H54 (cell line): ENCODE results near the gene TNFAIP2.
A peak's percentile ranks its signal among the peaks of the same experiment; 100 is the strongest.

Experiments used
- DNase-seq: peaks from one replicate; pipeline ENCODE4 v3.0.0; 2011; ENCODE audit warnings: low spot score, mixed read lengths; ENCODE audit not compliant: insufficient read length
- FAIRE-seq: peaks from 3 replicates; lab custom pipeline; 2011; peaks lifted over from hg19 to GRCh38; lab: Jason Lieb, UNC
- POLR2A ChIP-seq: IDR thresholded peaks from 2 replicates; pipeline ENCODE4 v1.6.1; 2011; ENCODE audit warnings: low read depth, mild to moderate bottlenecking, low read length

Gene TNFAIP2

DNA sequence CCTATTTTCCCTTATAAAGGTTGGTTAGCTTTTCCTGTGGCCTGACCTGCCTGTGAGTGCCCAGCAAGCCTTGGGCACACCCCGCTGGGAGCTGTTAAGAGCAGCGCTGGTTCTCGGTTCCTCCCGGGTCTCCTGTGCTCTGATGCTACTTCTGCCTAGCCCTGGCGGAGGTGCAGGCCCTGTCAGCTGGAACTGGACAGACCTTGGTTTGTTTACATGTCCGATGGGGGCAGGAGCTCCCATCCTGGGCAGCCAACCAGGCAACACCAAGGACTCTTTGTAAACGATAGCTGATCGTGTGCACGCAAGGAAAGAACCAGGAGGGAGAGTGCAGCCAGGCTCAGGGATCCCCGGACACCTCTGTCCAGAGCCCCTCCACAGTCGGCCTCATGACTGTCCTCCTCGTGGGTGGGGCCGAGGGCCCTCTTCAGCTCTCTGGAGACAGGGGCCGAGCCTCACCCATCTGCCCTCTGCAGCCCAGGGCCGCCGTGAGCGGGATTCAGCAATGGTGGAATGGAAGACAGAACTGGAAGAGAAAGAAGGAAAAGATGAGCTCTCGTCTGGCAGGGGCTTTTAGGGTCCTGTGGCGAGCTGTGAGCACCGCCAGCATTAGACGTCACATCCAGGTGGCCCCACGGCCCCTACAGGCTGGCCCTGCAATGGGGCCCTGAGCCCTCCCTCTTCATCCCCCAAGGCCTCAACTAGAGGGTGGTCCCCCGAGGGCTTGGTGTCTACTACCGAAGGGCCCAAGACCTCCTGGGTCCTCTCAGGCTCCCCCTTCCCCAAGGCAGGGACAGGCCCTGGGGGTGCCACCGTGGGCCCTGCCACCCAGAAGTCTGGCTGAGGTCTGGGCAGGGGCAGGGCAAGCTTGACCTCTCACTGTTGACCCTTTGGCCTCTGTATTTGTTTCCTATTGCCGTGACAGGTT is 12.3 kb downstream of the TNFAIP2 start:
- no peak for DNase-seq

DNA sequence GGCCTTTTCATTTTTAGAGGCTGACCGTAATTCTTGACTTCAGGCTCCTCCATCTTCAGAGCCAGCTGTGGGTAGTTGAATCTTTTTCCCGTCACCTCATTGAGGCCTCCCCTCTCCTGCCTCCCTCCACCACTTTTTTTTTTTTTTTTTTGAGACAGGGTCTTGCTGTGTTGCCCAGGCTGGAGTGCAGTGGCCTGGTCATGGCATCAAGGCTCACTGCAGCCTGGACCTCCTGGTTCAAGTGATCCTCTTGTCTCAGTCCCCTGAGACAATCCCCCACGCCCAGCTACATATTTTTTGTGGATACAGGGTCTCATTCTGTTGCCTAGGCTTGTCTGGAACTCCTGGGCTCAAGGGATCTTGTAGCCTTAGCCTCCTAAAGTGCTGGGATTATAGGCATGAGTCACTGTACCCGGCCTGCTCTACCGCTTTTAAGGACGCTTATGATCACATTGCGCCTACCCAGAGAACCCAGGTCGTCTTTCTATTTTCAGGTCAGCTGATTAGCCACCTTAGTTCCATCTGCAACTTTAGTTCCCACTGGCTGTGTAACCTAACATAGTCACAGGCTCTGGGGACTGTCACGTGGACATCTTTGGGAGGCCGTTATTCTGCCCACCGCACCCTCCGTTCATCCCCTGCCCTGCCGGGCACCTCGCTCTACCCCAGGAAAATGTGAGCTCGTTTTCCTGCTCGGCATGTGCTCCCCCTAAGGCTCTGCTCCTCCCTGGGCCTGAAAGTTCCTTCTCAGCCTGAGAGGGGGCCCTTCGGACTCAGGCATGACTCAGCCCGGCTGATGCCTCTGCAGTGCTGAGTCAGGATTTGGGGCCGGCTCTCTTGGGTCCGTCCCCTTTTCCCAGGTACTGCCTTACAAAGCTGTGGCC is 13.4 kb downstream of the TNFAIP2 start:
- DNase-seq (peak; percentile 98), FAIRE-seq (peak; percentile 87)
- no peak for TF ChIP-seq POLR2A

More for the DNA sequence above, 12.3 kb downstream of the TNFAIP2 start:
- no peak for FAIRE-seq
- no peak for TF ChIP-seq POLR2A

DNA sequence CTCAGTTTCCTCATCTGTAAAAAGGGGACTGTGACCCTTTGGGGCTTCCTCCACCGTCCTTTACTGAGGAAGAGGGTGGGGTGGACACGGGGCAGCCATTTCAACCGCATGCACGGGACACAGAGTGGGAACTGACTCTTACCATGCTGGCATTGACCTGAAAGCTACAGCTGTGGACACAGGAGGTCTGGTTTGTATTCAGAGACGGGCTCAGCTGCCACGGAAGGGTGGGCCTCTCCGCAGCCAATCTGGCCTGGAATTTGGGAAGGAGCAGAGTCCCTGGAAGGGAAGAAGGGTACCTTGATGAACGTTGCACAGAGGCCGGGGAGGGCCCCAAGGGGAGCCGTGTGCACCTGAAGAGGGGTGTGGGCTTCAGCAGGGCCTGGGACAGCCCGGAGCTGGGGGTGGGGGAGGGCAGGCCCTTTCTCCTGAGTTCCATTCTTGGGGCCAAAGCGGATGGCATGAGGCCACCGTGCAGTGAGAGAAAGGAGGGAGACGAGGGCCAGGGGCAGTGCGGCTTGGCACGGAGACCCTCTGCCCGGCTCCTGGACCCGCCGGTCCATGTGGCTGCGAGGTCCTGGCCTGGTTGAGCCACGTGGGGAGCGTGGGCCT is 14.5 kb downstream of the TNFAIP2 start:
- no peak for FAIRE-seq
- no peak for TF ChIP-seq POLR2A
- DNase-seq: no peak

GRCh38 chr14:103138301-103139131 is 15.3 kb downstream of the TNFAIP2 start:
- TF ChIP-seq POLR2A: no peak

DNA sequence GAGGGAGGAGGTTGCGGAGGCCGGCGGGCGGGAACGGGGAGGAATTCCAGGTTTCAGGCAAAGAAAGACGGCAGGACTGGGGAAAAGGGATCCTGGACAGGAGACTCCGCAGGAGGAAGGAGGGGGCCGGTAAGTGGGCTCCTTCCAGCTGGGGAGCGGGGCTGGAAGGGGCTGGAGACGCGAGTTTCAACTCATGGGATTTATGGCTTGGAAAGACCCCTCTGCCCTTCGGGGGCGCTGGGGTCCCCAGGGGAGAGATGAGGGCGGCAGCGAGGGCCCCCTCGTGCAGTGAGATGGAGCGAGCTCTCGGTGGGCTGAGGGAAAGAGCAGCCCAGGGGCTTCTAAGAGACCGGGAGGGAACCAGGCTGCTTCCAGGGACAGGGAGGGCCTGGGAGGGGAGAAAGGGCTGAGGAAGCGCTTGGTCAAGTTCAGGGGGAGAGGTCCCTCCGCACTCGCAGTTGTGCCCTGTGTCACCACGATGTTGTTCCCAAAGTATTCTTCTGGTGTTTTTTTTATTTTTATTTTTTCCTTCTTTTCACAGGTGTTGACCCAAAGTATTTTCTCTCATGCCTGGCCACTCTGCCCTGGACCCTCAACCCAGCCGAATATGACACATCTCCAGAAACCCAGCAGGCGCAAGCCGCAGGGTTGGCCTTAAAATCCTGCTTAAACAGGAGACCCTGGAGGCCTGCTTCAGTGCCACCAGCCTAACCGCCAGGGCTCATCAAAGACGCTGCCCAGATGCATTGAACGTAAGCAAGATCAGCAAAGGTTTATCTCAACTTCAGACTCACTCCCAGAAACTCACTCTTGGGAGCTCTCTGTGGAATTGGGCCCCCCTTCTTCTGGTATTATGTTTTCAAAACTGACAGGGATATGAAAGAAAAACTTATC is 16.1 kb downstream of the TNFAIP2 start:
- no peak for TF ChIP-seq POLR2A
- FAIRE-seq (no peak), DNase-seq (no peak)

More at GRCh38 chr14:103138301-103139131, 15.3 kb downstream of the TNFAIP2 start:
- DNase-seq: no peak
- no peak for FAIRE-seq

DNA sequence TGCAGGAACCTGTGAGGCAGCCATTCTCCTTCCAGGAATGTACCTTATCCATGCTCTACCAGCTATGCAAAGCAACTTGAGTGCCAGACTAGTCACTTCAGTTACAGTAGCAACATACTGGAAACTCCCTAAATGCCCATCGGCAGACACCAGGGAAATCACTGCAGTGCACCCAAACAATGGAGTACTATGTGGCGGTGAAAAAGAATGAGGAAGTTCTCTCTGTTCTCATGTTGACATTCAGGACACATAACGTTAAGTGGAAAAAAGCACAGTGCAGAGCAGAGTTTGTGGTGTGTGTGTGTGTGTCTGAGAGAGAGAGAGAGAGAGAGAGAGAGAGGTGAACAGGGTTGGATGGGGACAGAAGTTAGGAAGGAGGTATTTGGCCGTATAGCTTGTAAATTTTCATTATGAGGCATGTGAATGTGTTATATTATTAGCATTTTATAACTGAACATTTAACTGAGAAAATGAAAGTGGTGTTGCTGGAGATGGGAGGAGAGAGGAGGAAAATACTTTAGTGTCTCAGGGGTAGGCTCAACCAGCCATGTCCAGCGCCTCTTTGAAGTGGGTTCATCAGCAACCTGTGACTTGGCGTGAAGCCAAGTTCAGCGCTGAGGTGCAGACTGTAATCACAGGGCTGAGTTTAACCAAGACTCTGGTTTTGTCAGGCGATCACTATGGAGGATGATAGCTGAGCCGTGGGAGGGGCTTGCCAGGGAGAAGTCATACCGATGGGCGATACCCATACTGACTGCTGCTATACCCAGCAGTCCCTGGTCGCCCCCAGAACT is 17.3 kb downstream of the TNFAIP2 start:
- no peak for TF ChIP-seq POLR2A
- FAIRE-seq: no peak
- DNase-seq: no peak

DNA sequence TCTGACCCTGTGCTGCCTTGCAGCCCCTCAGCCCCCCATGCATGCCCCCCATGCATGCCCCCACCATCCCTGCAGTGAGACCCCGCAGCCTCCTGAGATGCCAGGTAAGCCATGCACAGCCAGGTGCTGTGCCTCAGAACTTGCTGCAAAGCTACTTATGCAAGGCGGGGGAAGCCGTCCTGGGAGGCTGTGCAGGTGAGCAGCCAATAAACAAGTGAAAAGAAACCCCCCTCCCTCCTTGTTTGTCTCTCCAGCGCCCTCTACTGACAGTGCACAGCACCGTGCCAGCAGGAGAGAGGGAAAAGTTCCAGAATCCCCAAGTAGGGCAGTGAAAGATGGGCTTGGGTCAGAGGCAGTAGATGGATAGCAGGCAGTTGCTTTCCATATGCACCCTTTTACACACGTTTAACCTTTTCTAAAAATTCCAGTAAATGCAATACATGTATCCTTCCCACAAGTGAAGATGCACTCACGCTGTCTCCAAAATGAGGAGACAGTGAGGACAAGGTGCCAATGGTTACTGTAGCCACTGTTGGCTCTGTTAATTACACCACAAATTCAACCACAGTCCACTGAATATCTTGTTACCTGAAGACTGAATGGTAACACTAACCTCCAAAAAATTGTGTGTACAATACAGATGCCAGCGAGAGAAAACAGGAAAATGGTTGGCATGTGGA is 18.0 kb downstream of the TNFAIP2 start:
- no peak for TF ChIP-seq POLR2A
- DNase-seq: peak; percentile 81
- peak; percentile 15 for FAIRE-seq

- DNase-seq: no peak
- no peak for FAIRE-seq
- no peak for TF ChIP-seq POLR2A
Observed at GRCh38 chr14:103142026-103142425, 18.8 kb downstream of the TNFAIP2 start.

DNA sequence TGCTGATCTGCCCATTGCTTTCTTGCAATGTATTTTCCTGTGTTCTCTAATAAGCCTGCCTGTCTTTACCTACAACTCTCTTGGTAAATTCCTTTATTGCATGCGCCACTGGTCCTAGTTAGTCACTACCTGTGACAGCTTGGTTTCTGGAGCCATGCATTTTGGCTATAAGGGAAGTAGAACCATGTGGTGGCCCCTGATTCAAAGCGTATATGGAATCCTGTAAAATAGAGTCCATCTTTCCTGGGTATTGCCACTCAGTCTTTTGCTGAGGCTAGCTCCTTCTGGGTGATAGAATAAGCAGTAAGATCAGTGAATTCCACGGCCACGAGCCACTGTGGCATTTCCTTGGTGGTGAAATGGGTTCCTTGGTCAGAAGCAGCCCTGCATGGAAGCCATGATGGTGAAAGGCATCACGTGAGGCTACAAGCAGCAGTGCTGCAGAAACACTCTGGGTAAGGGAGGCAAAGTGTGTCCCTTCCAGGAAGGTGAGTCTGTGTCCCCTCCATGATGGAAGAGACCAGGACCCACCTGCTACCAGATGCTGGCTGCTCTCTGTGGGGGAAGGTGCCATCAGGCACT is 19.6 kb downstream of the TNFAIP2 start:
- DNase-seq: no peak
- no peak for FAIRE-seq
- no peak for TF ChIP-seq POLR2A

DNA sequence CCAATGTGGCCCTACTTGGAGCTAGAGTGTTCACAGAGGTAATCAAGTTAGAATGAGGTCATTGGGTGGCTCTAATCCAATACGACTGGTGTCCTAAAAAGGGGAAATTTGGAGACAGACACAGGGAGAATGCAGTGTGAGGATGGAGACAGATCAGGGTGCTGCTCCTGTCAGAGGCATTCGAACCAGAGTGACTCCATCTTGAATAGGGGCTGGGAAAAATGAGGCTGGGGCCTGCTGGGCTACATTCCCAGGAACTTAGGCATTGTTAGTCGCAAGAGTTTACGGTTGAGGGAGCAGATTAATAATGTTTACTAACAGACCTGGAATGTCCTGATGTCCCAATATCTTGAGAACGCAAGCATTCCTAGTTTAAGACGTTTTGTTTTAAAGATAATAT is 20.2 kb downstream of the TNFAIP2 start:
- TF ChIP-seq POLR2A: no peak
- FAIRE-seq (no peak), DNase-seq (no peak)
